HEK293 (cell line): ENCODE measurements around the gene CD40LG.

ENCODE experiments used
- CTCF ChIA-PET: fragments of 350-600 bp; formaldehyde crosslinking; extraction: SDS; loops from one replicate; lab custom pipeline; 2021; ENCODE audit warnings: antibody characterized with exemption; lab: Yijun Ruan, JAX
- POLR2A ChIA-PET: fragments of 300-600 bp; formaldehyde crosslinking; extraction: SDS; loops from one replicate; lab custom pipeline; 2020; ENCODE audit warnings: antibody characterized with exemption, inconsistent platforms; lab: Yijun Ruan, JAX
- H3K27ac ChIP-seq: fragments of 200-500 bp; sonication (Bioruptor generic); 2 replicates; pipeline ENCODE4 v1.5.1; 2014; ENCODE audit warnings: low read depth, low read length, control low read depth, inconsistent platforms; ENCODE audit errors: extremely low read depth
- H3K36me3 ChIP-seq, 2 experiments: fragments of 200-500 bp in 1 of 2; sonication (Bioruptor generic) in 1 of 2; 1 replicate in 1 of 2; 2 replicates in 1 of 2; pipeline ENCODE4 v1.5.1; 2014 to 2017; ENCODE audit warnings: inconsistent platforms in 2 of 2, low read length in 2 of 2; ENCODE audit not compliant: control insufficient read depth in 2 of 2, insufficient read depth in 1 of 2
- H3K4me1 ChIP-seq: fragments of 200-500 bp; sonication (Bioruptor generic); 2 replicates; pipeline ENCODE4 v1.5.1; 2014; ENCODE audit warnings: mild to moderate bottlenecking, low read length, inconsistent platforms; ENCODE audit not compliant: control insufficient read depth, insufficient read depth
- H3K4me3 ChIP-seq: 2 replicates; pipeline ENCODE4 v1.5.1; 2011; ENCODE audit warnings: low read depth, mild to moderate bottlenecking, control low read depth, low read length, moderate library complexity
- H3K9me3 ChIP-seq: fragments of 200-500 bp; sonication (Bioruptor generic); 2 replicates; pipeline ENCODE4 v1.5.1; 2014; ENCODE audit warnings: low read depth, low read length, inconsistent platforms; ENCODE audit not compliant: control insufficient read depth, insufficient read depth
- KLF1 ChIP-seq: fragments of 450-650 bp; formaldehyde crosslinking; IDR thresholded peaks from 2 replicates; pipeline ENCODE4 v1.5.1; 2016; ENCODE audit warnings: missing biosample characterization, missing genetic modification characterization
- KLF7 ChIP-seq: fragments of 450-650 bp; formaldehyde crosslinking; IDR thresholded peaks from 2 replicates; pipeline ENCODE4 v1.5.1; 2016; ENCODE audit warnings: missing biosample characterization, missing genetic modification characterization, borderline replicate concordance
- KLF9 ChIP-seq: fragments of 450-650 bp; formaldehyde crosslinking; IDR thresholded peaks from 2 replicates; pipeline ENCODE4 v1.5.1; 2016; ENCODE audit warnings: missing biosample characterization, missing genetic modification characterization, low read depth
- YY2 ChIP-seq: fragments of 450-650 bp; formaldehyde crosslinking; IDR thresholded peaks from 2 replicates; pipeline ENCODE4 v1.5.1; 2016; ENCODE audit warnings: missing biosample characterization, missing genetic modification characterization
- ZBTB1 ChIP-seq: fragments of 450-650 bp; formaldehyde crosslinking; IDR thresholded peaks from 2 replicates; pipeline ENCODE4 v1.5.1; 2016; ENCODE audit warnings: missing biosample characterization, missing genetic modification characterization
- ZBTB20 ChIP-seq: fragments of 450-650 bp; formaldehyde crosslinking; IDR thresholded peaks from 2 replicates; pipeline ENCODE4 v1.5.1; 2016; ENCODE audit warnings: missing biosample characterization, missing genetic modification characterization
- ZBTB7A ChIP-seq: fragments of 450-650 bp; formaldehyde crosslinking; IDR thresholded peaks from 2 replicates; pipeline ENCODE4 v1.5.1; 2016; ENCODE audit warnings: low read depth, missing biosample characterization, missing genetic modification characterization
- ZFP3 ChIP-seq: fragments of 450-650 bp; formaldehyde crosslinking; IDR thresholded peaks from 2 replicates; pipeline ENCODE4 v1.5.1; 2016; ENCODE audit warnings: low read depth, missing biosample characterization, missing genetic modification characterization
- ZFP37 ChIP-seq: fragments of 450-650 bp; formaldehyde crosslinking; IDR thresholded peaks from 2 replicates; pipeline ENCODE4 v1.5.1; 2016; ENCODE audit warnings: missing biosample characterization, missing genetic modification characterization
- ZFP41 ChIP-seq: fragments of 450-650 bp; formaldehyde crosslinking; IDR thresholded peaks from 2 replicates; pipeline ENCODE4 v1.5.1; 2016; ENCODE audit warnings: missing biosample characterization, missing genetic modification characterization, borderline replicate concordance
- ZNF146 ChIP-seq: fragments of 450-650 bp; formaldehyde crosslinking; IDR thresholded peaks from 2 replicates; pipeline ENCODE4 v1.5.1; 2016; ENCODE audit warnings: missing biosample characterization, missing genetic modification characterization
- ZNF394 ChIP-seq: fragments of 450-650 bp; formaldehyde crosslinking; IDR thresholded peaks from 2 replicates; pipeline ENCODE4 v1.5.1; 2016; ENCODE audit warnings: missing biosample characterization, missing genetic modification characterization, mild to moderate bottlenecking, moderate library complexity, borderline replicate concordance
- ZNF555 ChIP-seq: fragments of 450-650 bp; formaldehyde crosslinking; conservative IDR thresholded peaks from 2 replicates; pipeline ENCODE4 v1.5.1; 2017; ENCODE audit warnings: missing biosample characterization, mild to moderate bottlenecking, missing genetic modification characterization, inconsistent platforms
- ZNF639 ChIP-seq: fragments of 450-650 bp; formaldehyde crosslinking; IDR thresholded peaks from 2 replicates; pipeline ENCODE4 v1.5.1; 2016; ENCODE audit warnings: missing biosample characterization, missing genetic modification characterization
- ZNF654 ChIP-seq: fragments of 450-650 bp; formaldehyde crosslinking; IDR thresholded peaks from 2 replicates; pipeline ENCODE4 v1.5.1; 2016; ENCODE audit warnings: low read depth, missing biosample characterization, missing genetic modification characterization
- ZNF660 ChIP-seq: fragments of 450-650 bp; IDR thresholded peaks from 2 replicates; pipeline ENCODE4 v1.5.1; 2018; ENCODE audit warnings: missing biosample characterization, mild to moderate bottlenecking, missing genetic modification characterization
- ZNF670 ChIP-seq: fragments of 450-650 bp; formaldehyde crosslinking; IDR thresholded peaks from 2 replicates; pipeline ENCODE4 v1.5.1; 2016; ENCODE audit warnings: missing biosample characterization, missing genetic modification characterization, low read depth
- ZNF677 ChIP-seq: fragments of 450-650 bp; IDR thresholded peaks from 2 replicates; pipeline ENCODE4 v1.5.0; 2018; ENCODE audit warnings: missing biosample characterization, mild to moderate bottlenecking, missing genetic modification characterization, moderate library complexity
- ZNF768 ChIP-seq: fragments of 450-650 bp; formaldehyde crosslinking; IDR thresholded peaks from 2 replicates; pipeline ENCODE4 v1.5.1; 2018; ENCODE audit warnings: missing biosample characterization, mild to moderate bottlenecking, missing genetic modification characterization
- ZNF777 ChIP-seq: fragments of 450-650 bp; formaldehyde crosslinking; IDR thresholded peaks from 2 replicates; pipeline ENCODE4 v1.5.1; 2017; ENCODE audit warnings: missing biosample characterization, missing genetic modification characterization, borderline replicate concordance
- ZSCAN23 ChIP-seq: fragments of 450-650 bp; formaldehyde crosslinking; IDR thresholded peaks from 2 replicates; pipeline ENCODE4 v1.5.1; 2016; ENCODE audit warnings: missing biosample characterization, missing genetic modification characterization
- TF ChIP-seq, protein P1 (sequence below): fragments of 450-650 bp; formaldehyde crosslinking; IDR thresholded peaks from 2 replicates; pipeline ENCODE4 v1.5.1; 2016; ENCODE audit warnings: missing biosample characterization, missing genetic modification characterization

CD40LG gene

DNA sequence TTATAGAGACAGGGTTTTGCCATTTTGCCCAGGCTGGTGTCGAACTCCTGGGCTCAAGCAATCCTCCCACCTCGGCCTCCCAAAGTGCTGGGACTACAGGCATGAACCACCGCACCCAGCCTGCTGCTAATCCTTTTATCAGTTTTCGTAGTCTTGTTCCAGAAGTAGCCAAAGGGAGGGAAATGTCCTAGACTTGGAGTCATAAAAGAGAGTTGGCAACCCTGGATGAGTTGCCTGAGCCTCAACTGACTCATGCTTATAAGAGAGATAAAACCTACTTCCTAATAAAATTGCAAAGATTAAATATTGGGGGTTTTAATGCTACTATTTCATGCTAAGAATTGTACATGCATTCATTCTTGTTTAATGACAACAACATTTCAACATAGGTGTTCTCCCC lies 44.3 kb downstream of the CD40LG start:
- H3K4me1 ChIP-seq: no peaks in the 10 kb centered on the region
- TF ChIP-seq ZFP3 (tag by site-specific recombination): no peak
- no peak for TF ChIP-seq ZNF394
- TF ChIP-seq ZBTB7A (tag by site-specific recombination): no peak
- no peak for TF ChIP-seq ZNF146
- no peak for TF ChIP-seq ZNF670
- no peak for TF ChIP-seq ZNF639
- TF ChIP-seq KLF7 (tag by site-specific recombination): no peak
- no peak for TF ChIP-seq ZNF555 (tag by site-specific recombination)
- no peak for TF ChIP-seq ZFP41
- TF ChIP-seq ZBTB20 (tag by site-specific recombination): no peak
- no peaks in the 10 kb centered on the region for H3K36me3 ChIP-seq
- no peak overlapping the region for H3K4me3 ChIP-seq
- no peaks in the 10 kb centered on the region for H3K9me3 ChIP-seq
- CTCF ChIA-PET: no interaction called here
- POLR2A ChIA-PET: no interaction called here
- H3K27ac ChIP-seq: no peak overlapping the region

DNA sequence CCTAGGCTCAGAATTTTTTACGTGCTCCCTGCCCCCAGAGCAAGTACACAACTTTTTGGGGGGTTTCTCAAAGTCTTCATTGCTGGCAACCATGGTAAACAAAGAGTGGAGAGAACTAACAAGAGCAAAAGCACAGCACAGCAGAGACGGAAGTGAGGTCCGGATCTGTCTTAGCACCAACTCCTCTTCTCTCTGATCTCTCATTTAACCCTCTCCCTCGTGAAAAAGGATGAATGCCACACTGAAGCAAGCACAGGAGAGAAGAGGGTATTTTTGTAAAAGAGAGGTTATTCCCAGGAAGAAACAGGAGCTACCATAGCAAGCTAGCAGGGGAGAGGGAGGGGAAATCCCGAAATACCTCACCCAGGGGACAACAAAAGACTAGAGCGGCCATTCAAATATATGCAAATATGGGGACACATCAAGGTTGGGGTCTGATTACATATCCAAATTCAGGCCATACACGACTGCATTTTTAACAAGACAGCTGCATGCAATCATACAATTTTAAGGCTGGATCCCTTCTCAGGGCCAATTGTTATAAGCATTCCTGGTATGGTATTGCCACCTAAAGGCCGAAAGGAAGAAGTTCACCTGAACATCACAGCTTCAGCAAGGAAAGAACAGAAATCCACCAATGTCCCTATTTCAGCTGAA lies 46.6 kb downstream of the CD40LG start:
- TF ChIP-seq ZNF677 (no peak), ZNF768 (tag by site-specific recombination) (no peak), ZFP37 (no peak), ZSCAN23 (tag by site-specific recombination) (no peak), ZBTB20 (tag by site-specific recombination) (no peak), ZNF654 (tag by site-specific recombination) (peak; percentile 99), ZNF777 (tag by site-specific recombination) (no peak)
- TF ChIP-seq, protein P1, sequence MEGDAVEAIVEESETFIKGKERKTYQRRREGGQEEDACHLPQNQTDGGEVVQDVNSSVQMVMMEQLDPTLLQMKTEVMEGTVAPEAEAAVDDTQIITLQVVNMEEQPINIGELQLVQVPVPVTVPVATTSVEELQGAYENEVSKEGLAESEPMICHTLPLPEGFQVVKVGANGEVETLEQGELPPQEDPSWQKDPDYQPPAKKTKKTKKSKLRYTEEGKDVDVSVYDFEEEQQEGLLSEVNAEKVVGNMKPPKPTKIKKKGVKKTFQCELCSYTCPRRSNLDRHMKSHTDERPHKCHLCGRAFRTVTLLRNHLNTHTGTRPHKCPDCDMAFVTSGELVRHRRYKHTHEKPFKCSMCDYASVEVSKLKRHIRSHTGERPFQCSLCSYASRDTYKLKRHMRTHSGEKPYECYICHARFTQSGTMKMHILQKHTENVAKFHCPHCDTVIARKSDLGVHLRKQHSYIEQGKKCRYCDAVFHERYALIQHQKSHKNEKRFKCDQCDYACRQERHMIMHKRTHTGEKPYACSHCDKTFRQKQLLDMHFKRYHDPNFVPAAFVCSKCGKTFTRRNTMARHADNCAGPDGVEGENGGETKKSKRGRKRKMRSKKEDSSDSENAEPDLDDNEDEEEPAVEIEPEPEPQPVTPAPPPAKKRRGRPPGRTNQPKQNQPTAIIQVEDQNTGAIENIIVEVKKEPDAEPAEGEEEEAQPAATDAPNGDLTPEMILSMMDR: peak; percentile 62; the same call in 1 of the 2 replicates
- ChIA-PET CTCF (interaction anchor here (0.6 to 3.8 kb wide), 29 partner anchors 9 to 988 kb away, joined by 3 to 23 read pairs (median 3); no protein-coding TSS in a partner anchor), POLR2A (interaction anchor here (0.8 kb wide), 1 partner anchor 117 kb away, joined by 3 read pairs; no protein-coding TSS in a partner anchor)
- H3K4me3 ChIP-seq: no peak overlapping the region
- H3K4me1 ChIP-seq: no peaks in the 10 kb centered on the region
- no peak overlapping the region for H3K27ac ChIP-seq
- no peaks in the 10 kb centered on the region for H3K36me3 ChIP-seq
- H3K9me3 ChIP-seq: no peaks in the 10 kb centered on the region; the same call in 1 of the 2 replicates

- CTCF ChIA-PET: interaction anchor here (0.6 to 3.8 kb wide), 8 partner anchors 11 to 669 kb away, joined by 3 to 22 read pairs (median 4); no protein-coding TSS in a partner anchor
- POLR2A ChIA-PET: no interaction called here
- H3K9me3 ChIP-seq: no peaks in the 10 kb centered on the region; the same call in 1 of the 2 replicates
- H3K4me3 ChIP-seq: no peak overlapping the region
- H3K27ac ChIP-seq: no peak overlapping the region
- no peaks in the 10 kb centered on the region for H3K36me3 ChIP-seq
- no peaks in the 10 kb centered on the region for H3K4me1 ChIP-seq
- TF ChIP-seq KLF9 (tag by site-specific recombination) (no peak), KLF1 (no peak), ZNF660 (no peak), YY2 (tag by site-specific recombination) (no peak), ZBTB1 (tag by site-specific recombination) (no peak)
Measured at GRCh38 chrX:136697156-136697555, 49.2 kb downstream of the CD40LG start.
